ENCODE results near the gene RAB43. TPM values are rescaled to one million over a fixed set of nuclear protein-coding genes. Genes with fewer than 3 reads are reported as not detected.

Gene RAB43
- total RNA-seq, 1 experiment from 2014 or later, result 13.5 TPM

- TF ChIP-seq CEBPB (IDR thresholded peaks at IDR 0.05; ENCODE audit: low read depth), result no peak
- TF ChIP-seq, protein P1, sequence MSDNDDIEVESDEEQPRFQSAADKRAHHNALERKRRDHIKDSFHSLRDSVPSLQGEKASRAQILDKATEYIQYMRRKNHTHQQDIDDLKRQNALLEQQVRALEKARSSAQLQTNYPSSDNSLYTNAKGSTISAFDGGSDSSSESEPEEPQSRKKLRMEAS (IDR thresholded peaks at IDR 0.05), result no peak
- TF ChIP-seq SRF (IDR thresholded peaks at IDR 0.05; ENCODE audit: low read depth), result no peak
- no peak for TF ChIP-seq ATF3 (IDR thresholded peaks at IDR 0.05)
These were observed 5.2 kb upstream of the RAB43 start (continued) for GRCh38 chr3:129126726-129127280.

GRCh38 chr3:129123314-129124060, 1.9 kb upstream of the RAB43 start:
- Histone ChIP-seq H3K9me2 (ENCODE audit: insufficient read depth) (no peaks in the 10 kb centered on the region), H3K9ac (ENCODE audit: low read length) (no peak overlapping the region), H3K4me2 (ENCODE audit: low read length) (peak overlapping the region; percentile 2; the same call in 1 of the 2 replicates), H3K36me3 (ENCODE audit: control insufficient read depth in 1 of 2, insufficient read depth in 2 of 2, low read length in 2 of 2) (no peaks in the 10 kb centered on the region), H3K79me2 (ENCODE audit: insufficient read depth, low read length) (peaks cover 5% of the 10 kb centered on the region; the same call in 1 of the 2 replicates), H3K9me3 (ENCODE audit: control insufficient read depth in 1 of 2, insufficient read depth in 1 of 2, low read depth in 1 of 2, low read length in 2 of 2) (no peaks in the 10 kb centered on the region), H4K20me1 (ENCODE audit: insufficient read depth) (no peaks in the 10 kb centered on the region), H3K4me3 (replicated peaks in 1 of 2; ENCODE audit: low read depth in 1 of 2, low read length in 2 of 2) (no peak overlapping the region), H3K27ac (ENCODE audit: low read depth, low read length) (peak overlapping the region; percentile 46), H3K27me3 (ENCODE audit: insufficient read depth, low read length) (no peaks in the 10 kb centered on the region), H3K4me1 (ENCODE audit: control insufficient read depth in 1 of 2, insufficient read depth in 2 of 2, low read length in 2 of 2) (peaks cover 16 to 36% of the 10 kb centered on the region in 2 experiments), H2AFZ (ENCODE audit: low read depth, low read length, poor library complexity, severe bottlenecking) (no peak overlapping the region)
- ChIA-PET POLR2A (no interaction called here), CTCF (interaction anchor here (3.7 kb wide), 1 partner anchor 70 kb away, joined by 16 read pairs; no protein-coding TSS in a partner anchor), RAD21 (ENCODE audit: low non-redundant PET in 1 of 2, low total read pairs in 2 of 2, uncharacterized antibody in 2 of 2, unreplicated experiment in 2 of 2) (no interaction called here)
- no TSS peak for BruUV-seq (replicated peaks)
- intact Hi-C loops (cut with micrococcal nuclease), result no loop called here
- DNase-seq (ENCODE audit: low read depth, low spot score), result no peak
- ATAC-seq, result no peak
- TF ChIP-seq, protein P2, sequence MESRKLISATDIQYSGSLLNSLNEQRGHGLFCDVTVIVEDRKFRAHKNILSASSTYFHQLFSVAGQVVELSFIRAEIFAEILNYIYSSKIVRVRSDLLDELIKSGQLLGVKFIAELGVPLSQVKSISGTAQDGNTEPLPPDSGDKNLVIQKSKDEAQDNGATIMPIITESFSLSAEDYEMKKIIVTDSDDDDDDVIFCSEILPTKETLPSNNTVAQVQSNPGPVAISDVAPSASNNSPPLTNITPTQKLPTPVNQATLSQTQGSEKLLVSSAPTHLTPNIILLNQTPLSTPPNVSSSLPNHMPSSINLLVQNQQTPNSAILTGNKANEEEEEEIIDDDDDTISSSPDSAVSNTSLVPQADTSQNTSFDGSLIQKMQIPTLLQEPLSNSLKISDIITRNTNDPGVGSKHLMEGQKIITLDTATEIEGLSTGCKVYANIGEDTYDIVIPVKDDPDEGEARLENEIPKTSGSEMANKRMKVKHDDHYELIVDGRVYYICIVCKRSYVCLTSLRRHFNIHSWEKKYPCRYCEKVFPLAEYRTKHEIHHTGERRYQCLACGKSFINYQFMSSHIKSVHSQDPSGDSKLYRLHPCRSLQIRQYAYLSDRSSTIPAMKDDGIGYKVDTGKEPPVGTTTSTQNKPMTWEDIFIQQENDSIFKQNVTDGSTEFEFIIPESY (IDR thresholded peaks at IDR 0.05; ENCODE audit: extremely low read depth, insufficient replicate concordance, low read length), result no peak
- no peak for TF ChIP-seq EGR1 (IDR thresholded peaks at IDR 0.05; ENCODE audit: low read depth)
- no peak for TF ChIP-seq REST (IDR thresholded peaks at IDR 0.05; ENCODE audit: low read depth)
- TF ChIP-seq JUND (IDR thresholded peaks at IDR 0.05), result no peak
- no peak for TF ChIP-seq ZFX (IDR thresholded peaks at IDR 0.05)
- TF ChIP-seq ATF3 (IDR thresholded peaks at IDR 0.05), result no peak
- TF ChIP-seq TCF7L2 (IDR thresholded peaks at IDR 0.05; ENCODE audit: borderline replicate concordance, extremely low read depth, insufficient read depth, insufficient read length), result no peak
- TF ChIP-seq POLR2A (IDR thresholded peaks at IDR 0.05; ENCODE audit: borderline replicate concordance, extremely low read depth, insufficient read depth, insufficient read length), result no peak
- no peak for TF ChIP-seq EZH2 (IDR thresholded peaks at IDR 0.05)
- TF ChIP-seq ELF1 (IDR thresholded peaks at IDR 0.05; ENCODE audit: borderline replicate concordance, low read depth), result no peak
- TF ChIP-seq FOSL1 (IDR thresholded peaks at IDR 0.05; ENCODE audit: low read depth), result no peak
- TF ChIP-seq RAD21 (IDR thresholded peaks at IDR 0.05; ENCODE audit: low read depth), result no peak
- TF ChIP-seq ZNF274 (IDR thresholded peaks at IDR 0.05; ENCODE audit: low read depth, low read length), result no peak
- TF ChIP-seq YY1 (IDR thresholded peaks at IDR 0.05; ENCODE audit: extremely low read depth, insufficient replicate concordance, low read depth, low read length), result no peak
